A204.1 (cell line): Measurements from ENCODE around the gene KCTD8.
"Not testable (repeated sequence)": the region's sequence is repeated elsewhere in the genome, so short reads cannot be mapped to it uniquely, and the experiment has no call there.

Source experiments
- FAIRE-seq: peaks from 2 replicates; lab custom pipeline; 2012; peaks lifted over from hg19 to GRCh38; lab: Jason Lieb, UNC

The KCTD8 gene

GRCh38 chr4:44320833-44321232, 127.8 kb downstream of the KCTD8 start:
- no peak for FAIRE-seq

GRCh38 chr4:44319129-44319528, 129.5 kb downstream of the KCTD8 start:
- no peak for FAIRE-seq

GRCh38 chr4:44313702-44314101, 134.9 kb downstream of the KCTD8 start:
- FAIRE-seq = no peak

GRCh38 chr4:44287505-44287904, 161.1 kb downstream of the KCTD8 start:
- FAIRE-seq = no peak

GRCh38 chr4:44279469-44279868, 169.1 kb downstream of the KCTD8 start:
- FAIRE-seq = no peak

GRCh38 chr4:44279066-44279465, 169.5 kb downstream of the KCTD8 start:
- FAIRE-seq = no peak

- FAIRE-seq = no peak
Observed at GRCh38 chr4:44257461-44257860, 191.1 kb downstream of the KCTD8 start.

- FAIRE-seq = no peak
Observed at GRCh38 chr4:44256414-44256813, 192.2 kb downstream of the KCTD8 start.

- FAIRE-seq = no peak
Observed at GRCh38 chr4:44237643-44238042, 211.0 kb downstream of the KCTD8 start.

GRCh38 chr4:44235897-44236296, 212.7 kb downstream of the KCTD8 start:
- no peak for FAIRE-seq

GRCh38 chr4:44232262-44232661, 216.3 kb downstream of the KCTD8 start:
- no peak for FAIRE-seq

GRCh38 chr4:44231006-44231405, 217.6 kb downstream of the KCTD8 start:
- no peak for FAIRE-seq

- no peak for FAIRE-seq
Observed at GRCh38 chr4:44228326-44228725, 220.3 kb downstream of the KCTD8 start.

GRCh38 chr4:44221407-44221806, 227.2 kb downstream of the KCTD8 start:
- no peak for FAIRE-seq

GRCh38 chr4:44210750-44211149, 237.9 kb downstream of the KCTD8 start:
- no peak for FAIRE-seq

- no peak for FAIRE-seq
Observed at GRCh38 chr4:44196796-44197195, 251.8 kb downstream of the KCTD8 start.

- FAIRE-seq = no peak
Observed at GRCh38 chr4:44194365-44194764, 254.2 kb downstream of the KCTD8 start.

GRCh38 chr4:44186850-44187246, 261.8 kb downstream of the KCTD8 start:
- no peak for FAIRE-seq

GRCh38 chr4:44186096-44186849, 262.3 kb downstream of the KCTD8 start:
- no peak for FAIRE-seq

- FAIRE-seq = not testable (repeated sequence)
Observed at GRCh38 chr4:44181491-44182349, 266.9 kb downstream of the KCTD8 start.

- not testable (repeated sequence) for FAIRE-seq
Observed at GRCh38 chr4:44167766-44168165, 280.8 kb downstream of the KCTD8 start.

- no peak for FAIRE-seq
Observed at GRCh38 chr4:44165938-44166337, 282.7 kb downstream of the KCTD8 start.

GRCh38 chr4:44162538-44163270, 285.9 kb downstream of the KCTD8 start:
- no peak for FAIRE-seq
